ENCODE measurements around the gene CNGB1. TPM values are rescaled to one million over a fixed set of nuclear protein-coding genes. Genes with fewer than 3 reads are reported as not detected.

CNGB1 gene
- total RNA-seq, 1 experiment from 2014 or later = not detected

GRCh38 chr16:57999366-57999970, 28.5 kb upstream of the CNGB1 start:
- H3K27ac ChIP-seq (ENCODE audit: low read depth, low read length, poor library complexity, severe bottlenecking) = peak overlapping the region; percentile 78
- DNase-seq (ENCODE audit: low spot score) = peak; percentile 60
- intact Hi-C loops (cut with micrococcal nuclease; ENCODE audit: unreplicated experiment) = loop anchor here (1.0 kb wide), 1 partner anchor 93 kb away; no protein-coding TSS in a partner anchor

GRCh38 chr16:57998992-57999365, 28.1 kb upstream of the CNGB1 start:
- BruUV-seq (replicated peaks) = TSS peak; percentile 47
- TF ChIP-seq EZH2 (IDR thresholded peaks at IDR 0.05; ENCODE audit: borderline replicate concordance, low read depth, low read length, poor library complexity, severe bottlenecking) = no peak
- no peak for TF ChIP-seq CTCF (conservative IDR thresholded peaks at IDR 0.05; ENCODE audit: low read depth, low read length)
- ChIA-PET CTCF (no interaction called here), POLR2A (ENCODE audit: low non-redundant PET) (interaction anchor here (0.7 kb wide), 1 partner anchor 31 kb away, joined by 4 read pairs; no protein-coding TSS in a partner anchor)
- DNase-seq (ENCODE audit: low spot score) = no peak
- intact Hi-C loops (cut with micrococcal nuclease; ENCODE audit: unreplicated experiment) = loop anchor here (1.0 kb wide), 1 partner anchor 93 kb away; no protein-coding TSS in a partner anchor
- Histone ChIP-seq H3K4me3 (ENCODE audit: low read depth, low read length, poor library complexity, severe bottlenecking) (peak overlapping the region; percentile 85), H3K27me3 (replicated peaks; ENCODE audit: insufficient read depth, low read depth, low read length, poor library complexity) (no peaks in the 10 kb centered on the region), H3K27ac (ENCODE audit: low read depth, low read length, poor library complexity, severe bottlenecking) (no peak overlapping the region), H3K36me3 (ENCODE audit: insufficient read depth, low read length, poor library complexity, severe bottlenecking) (peaks cover 4% of the 10 kb centered on the region), H3K9me3 (ENCODE audit: low read depth, low read length, poor library complexity, severe bottlenecking) (no peaks in the 10 kb centered on the region), H3K4me1 (ENCODE audit: insufficient read depth, low read length, poor library complexity, severe bottlenecking) (peaks cover 19% of the 10 kb centered on the region)

More at GRCh38 chr16:57999366-57999970, 28.5 kb upstream of the CNGB1 start:
- Histone ChIP-seq H3K27me3 (replicated peaks; ENCODE audit: insufficient read depth, low read depth, low read length, poor library complexity) (no peaks in the 10 kb centered on the region), H3K4me1 (ENCODE audit: insufficient read depth, low read length, poor library complexity, severe bottlenecking) (peaks cover 19% of the 10 kb centered on the region), H3K36me3 (ENCODE audit: insufficient read depth, low read length, poor library complexity, severe bottlenecking) (peaks cover 6% of the 10 kb centered on the region), H3K4me3 (ENCODE audit: low read depth, low read length, poor library complexity, severe bottlenecking) (peak overlapping the region; percentile 85), H3K9me3 (ENCODE audit: low read depth, low read length, poor library complexity, severe bottlenecking) (no peaks in the 10 kb centered on the region)
- ChIA-PET CTCF (interaction anchor here (0.6 to 1.0 kb wide), 4 partner anchors 100 to 512 kb away, joined by 3 to 14 read pairs (median 3); no protein-coding TSS in a partner anchor), POLR2A (ENCODE audit: low non-redundant PET) (interaction anchor here (0.7 kb wide), 1 partner anchor 32 kb away, joined by 4 read pairs; no protein-coding TSS in a partner anchor)
- no TSS peak for BruUV-seq (replicated peaks)
- TF ChIP-seq EZH2 (IDR thresholded peaks at IDR 0.05; ENCODE audit: borderline replicate concordance, low read depth, low read length, poor library complexity, severe bottlenecking) (no peak), CTCF (conservative IDR thresholded peaks at IDR 0.05; ENCODE audit: low read depth, low read length) (peak; percentile 26; the same call in 1 of the 2 replicates)

- TF ChIP-seq CTCF (conservative IDR thresholded peaks at IDR 0.05; ENCODE audit: low read depth, low read length) (no peak), EZH2 (IDR thresholded peaks at IDR 0.05; ENCODE audit: borderline replicate concordance, low read depth, low read length, poor library complexity, severe bottlenecking) (no peak)
- ChIA-PET POLR2A (ENCODE audit: low non-redundant PET) (no interaction called here), CTCF (no interaction called here)
- no TSS peak for BruUV-seq (replicated peaks)
- Histone ChIP-seq H3K27me3 (replicated peaks; ENCODE audit: insufficient read depth, low read depth, low read length, poor library complexity) (no peaks in the 10 kb centered on the region), H3K9me3 (ENCODE audit: low read depth, low read length, poor library complexity, severe bottlenecking) (no peaks in the 10 kb centered on the region), H3K27ac (ENCODE audit: low read depth, low read length, poor library complexity, severe bottlenecking) (no peak overlapping the region), H3K4me3 (ENCODE audit: low read depth, low read length, poor library complexity, severe bottlenecking) (no peak overlapping the region), H3K36me3 (ENCODE audit: insufficient read depth, low read length, poor library complexity, severe bottlenecking) (peaks cover 4% of the 10 kb centered on the region), H3K4me1 (ENCODE audit: insufficient read depth, low read length, poor library complexity, severe bottlenecking) (peaks cover 24% of the 10 kb centered on the region)
- intact Hi-C loops (cut with micrococcal nuclease; ENCODE audit: unreplicated experiment) = no loop called here
- DNase-seq (ENCODE audit: low spot score) = no peak
These were observed 27.6 kb upstream of the CNGB1 start for GRCh38 chr16:57998486-57998885.

Data from A673 (cell line).